Caco-2 (cell line): ENCODE measurements around the gene VIPAS39. TPM values are rescaled to one million over a fixed set of nuclear protein-coding genes. Genes with fewer than 3 reads are reported as not detected.

ENCODE experiments used
- BruUV-seq: library from RNA; stranded (reverse); fragments of 400-500 nt; replicated peaks from 2 replicates; lab custom pipeline; 2021; lab: Mats Ljungman, UMichigan
- CTCF ChIA-PET: fragments of 300-600 bp; sonication (Branson Sonifier 250); formaldehyde crosslinking; loops from one replicate; lab custom pipeline; 2022; ENCODE audit warnings: antibody characterized with exemption; lab: Charles Lee
- POLR2A ChIA-PET: fragments of 300-600 bp; sonication (Branson Sonifier 250); formaldehyde crosslinking; loops from one replicate; lab custom pipeline; 2022; ENCODE audit warnings: antibody characterized with exemption; lab: Charles Lee
- DNase-seq, 2 experiments: peaks; one replicate each; pipeline versions ENCODE4 v3.0.0 to v3.0.0-alpha.2; 2020 to 2022
- H3K27me3 ChIP-seq: replicated peaks from 2 replicates; pipeline ENCODE4 v1.6.0; 2011; ENCODE audit warnings: low read length; ENCODE audit not compliant: control insufficient read depth, insufficient read depth
- H3K36me3 ChIP-seq: 2 replicates; pipeline ENCODE4 v1.5.1; 2011; ENCODE audit warnings: low read length; ENCODE audit not compliant: control insufficient read depth, insufficient read depth
- H3K4me1 ChIP-seq: fragments of 250-450 bp; sonication (Bioruptor Pico); 2 replicates; pipeline ENCODE4 v1.5.1; 2020; ENCODE audit warnings: mild to moderate bottlenecking
- H3K4me3 ChIP-seq: 2 replicates; pipeline ENCODE4 v1.5.1; 2011; ENCODE audit warnings: low read depth, mild to moderate bottlenecking, control low read depth, low read length
- H3K9me3 ChIP-seq: fragments of 250-450 bp; sonication (Bioruptor Pico); 2 replicates; pipeline ENCODE4 v1.5.1; 2020; ENCODE audit warnings: mild to moderate bottlenecking, moderate library complexity
- H3K27ac Mint-ChIP-seq: one replicate; pipeline ENCODE4 v1.8.0; 2022; ENCODE audit warnings: mixed read lengths; ENCODE audit not compliant: unreplicated experiment
- H3K27me3 Mint-ChIP-seq: one replicate; pipeline ENCODE4 v1.8.0; 2022; ENCODE audit warnings: mixed read lengths; ENCODE audit not compliant: insufficient read depth, unreplicated experiment
- H3K36me3 Mint-ChIP-seq: one replicate; pipeline ENCODE4 v1.8.0; 2022; ENCODE audit warnings: mild to moderate bottlenecking, mixed read lengths; ENCODE audit not compliant: insufficient read depth, unreplicated experiment
- H3K4me1 Mint-ChIP-seq: one replicate; pipeline ENCODE4 v1.8.0; 2022; ENCODE audit warnings: low read depth, mixed read lengths; ENCODE audit not compliant: unreplicated experiment
- H3K4me3 Mint-ChIP-seq: one replicate; pipeline ENCODE4 v1.8.0; 2022; ENCODE audit warnings: mild to moderate bottlenecking, moderate library complexity, mixed read lengths; ENCODE audit not compliant: unreplicated experiment
- H3K9me3 Mint-ChIP-seq: one replicate; pipeline ENCODE4 v1.8.0; 2022; ENCODE audit warnings: mixed read lengths; ENCODE audit not compliant: unreplicated experiment
- CTCF ChIP-seq, 2 experiments: fragments of 200-600 bp in 1 of 2; IDR thresholded peaks; 1 replicate in 1 of 2; 2 replicates in 1 of 2; pipeline versions ENCODE4 v1.5.1 to v1.8.0; 2011 to 2022; ENCODE audit warnings: antibody characterized with exemption in 1 of 2, control low read depth in 1 of 2, inconsistent platforms in 1 of 2, low read depth in 1 of 2, low read length in 1 of 2, mild to moderate bottlenecking in 1 of 2, moderate library complexity in 1 of 2; ENCODE audit not compliant: insufficient read depth in 1 of 2, severe bottlenecking in 1 of 2, unreplicated experiment in 1 of 2
- intact Hi-C: fragments of 100-400 bp; cut with micrococcal nuclease; formaldehyde crosslinking; loops from one replicate; pipeline ENCODE4 v1.10.0; 2022; ENCODE audit not compliant: unreplicated experiment
- total RNA-seq: library from RNA; stranded (reverse); gene quantifications from 2 replicates; pipeline ENCODE4 v1.2.3, GENCODE V29; 2022

Gene VIPAS39
- total RNA-seq, 1 experiment from 2014 or later: 20.7 TPM

- ChIA-PET CTCF (no interaction called here), POLR2A (interaction anchor here (0.6 kb wide), 1 partner anchor 23 kb away, joined by 7 read pairs; no protein-coding TSS in a partner anchor)
- H3K27me3 ChIP-seq: no peaks in the 10 kb centered on the region
- H3K27me3 Mint-ChIP-seq: no peaks in the 10 kb centered on the region
- H3K36me3 ChIP-seq: no peaks in the 10 kb centered on the region
- H3K4me3 Mint-ChIP-seq: no peak overlapping the region
- no peak overlapping the region for H3K4me3 ChIP-seq
- intact Hi-C loops: no loop called here
- H3K27ac Mint-ChIP-seq: no peak overlapping the region
- H3K4me1 Mint-ChIP-seq: no peaks in the 10 kb centered on the region
- H3K36me3 Mint-ChIP-seq: no peaks in the 10 kb centered on the region
- no peaks in the 10 kb centered on the region for H3K9me3 ChIP-seq
- BruUV-seq: no TSS peak
- TF ChIP-seq CTCF (IDR thresholded peaks at IDR 0.05; ENCODE audit: insufficient read depth in 1 of 2, low read depth in 1 of 2, low read length in 1 of 2, severe bottlenecking in 1 of 2, unreplicated experiment in 1 of 2): no peak
- no peak for DNase-seq
- H3K4me1 ChIP-seq: no peaks in the 10 kb centered on the region
- no peaks in the 10 kb centered on the region for H3K9me3 Mint-ChIP-seq
Observed at GRCh38 chr14:77406086-77406485, 51.3 kb downstream of the VIPAS39 start.

- Histone ChIP-seq H3K4me3 (no peak overlapping the region), H3K9me3 (no peaks in the 10 kb centered on the region), H3K27me3 (no peaks in the 10 kb centered on the region), H3K4me1 (no peaks in the 10 kb centered on the region), H3K36me3 (no peaks in the 10 kb centered on the region)
- Mint-ChIP-seq H3K4me1 (peaks cover 5% of the 10 kb centered on the region), H3K9me3 (no peaks in the 10 kb centered on the region), H3K36me3 (no peaks in the 10 kb centered on the region), H3K4me3 (no peak overlapping the region), H3K27ac (no peak overlapping the region), H3K27me3 (no peaks in the 10 kb centered on the region)
- ChIA-PET CTCF (no interaction called here), POLR2A (no interaction called here)
- no peak for DNase-seq
- BruUV-seq: no TSS peak
- TF ChIP-seq CTCF (IDR thresholded peaks at IDR 0.05; ENCODE audit: insufficient read depth in 1 of 2, low read depth in 1 of 2, low read length in 1 of 2, severe bottlenecking in 1 of 2, unreplicated experiment in 1 of 2): no peak
- intact Hi-C loops: no loop called here
Observed at GRCh38 chr14:77403768-77404167, 53.6 kb downstream of the VIPAS39 start.

GRCh38 chr14:77400216-77400615 lies 57.2 kb downstream of the VIPAS39 start:
- no peak for TF ChIP-seq CTCF (IDR thresholded peaks at IDR 0.05; ENCODE audit: insufficient read depth in 1 of 2, low read depth in 1 of 2, low read length in 1 of 2, severe bottlenecking in 1 of 2, unreplicated experiment in 1 of 2)
- intact Hi-C loops: no loop called here
- ChIA-PET CTCF (no interaction called here), POLR2A (no interaction called here)
- H3K27me3 ChIP-seq: no peaks in the 10 kb centered on the region
- no peak overlapping the region for H3K4me3 ChIP-seq
- H3K4me1 ChIP-seq: no peaks in the 10 kb centered on the region
- Mint-ChIP-seq H3K36me3 (no peaks in the 10 kb centered on the region), H3K27ac (no peak overlapping the region), H3K9me3 (no peaks in the 10 kb centered on the region), H3K4me3 (no peak overlapping the region), H3K4me1 (peaks cover 5% of the 10 kb centered on the region), H3K27me3 (no peaks in the 10 kb centered on the region)
- no peaks in the 10 kb centered on the region for H3K36me3 ChIP-seq
- H3K9me3 ChIP-seq: peaks cover 3% of the 10 kb centered on the region; the same call in 1 of the 2 replicates
- DNase-seq: no peak
- no TSS peak for BruUV-seq
